Measurements from ENCODE around the gene DNAH3. TPM values are rescaled to one million over a fixed set of nuclear protein-coding genes. Genes with fewer than 3 reads are reported as not detected.

Gene DNAH3
- total RNA-seq, 2 donors from 2014 or later: 0.40 to 0.82 TPM

- Histone ChIP-seq H3K9me3 (ENCODE audit: control insufficient read depth, low read length) (no peaks in the 10 kb centered on the region), H3K36me3 (ENCODE audit: control insufficient read depth, insufficient read depth, low read length) (no peaks in the 10 kb centered on the region), H3K27me3 (ENCODE audit: control insufficient read depth, insufficient read depth, low read length, poor library complexity, severe bottlenecking) (no peaks in the 10 kb centered on the region), H3K4me1 (ENCODE audit: control insufficient read depth, insufficient read depth, low read length) (no peaks in the 10 kb centered on the region), H3K27ac (ENCODE audit: low read depth, low read length) (no peak overlapping the region), H3K4me3 (ENCODE audit: low read length) (no peak overlapping the region), H3K9ac (ENCODE audit: extremely low read depth, low read length, poor library complexity, severe bottlenecking) (no peak overlapping the region)
- TF ChIP-seq CTCF (conservative IDR thresholded peaks at IDR 0.05): no peak
- WGBS, 2 experiments (ENCODE audit: insufficient coverage in 1 of 2, insufficient read length in 1 of 2): 94% methylated on average over 3 to 4 of the region's 4 CpGs
- no peaks in the 10 kb centered on the region for H3K27me3 Mint-ChIP-seq (ENCODE audit: insufficient read depth)
- peaks cover 3% of the 10 kb centered on the region for H3K36me3 Mint-ChIP-seq (ENCODE audit: low read depth)
- H3K4me1 Mint-ChIP-seq: peaks cover 12% of the 10 kb centered on the region
- H3K9me3 Mint-ChIP-seq: no peaks in the 10 kb centered on the region
- H3K4me3 Mint-ChIP-seq: no peak overlapping the region
- H3K27ac Mint-ChIP-seq: no peak overlapping the region
- no peak for DNase-seq
Observed at GRCh38 chr16:20906341-20907255, 244.0 kb downstream of the DNAH3 start.

- 76 to 90% methylated on average over 2 of the region's 3 CpGs for WGBS, 2 experiments (ENCODE audit: insufficient coverage in 1 of 2, insufficient read length in 1 of 2)
- Histone ChIP-seq H3K27me3 (ENCODE audit: control insufficient read depth, insufficient read depth, low read length, poor library complexity, severe bottlenecking) (no peaks in the 10 kb centered on the region), H3K4me1 (ENCODE audit: control insufficient read depth, insufficient read depth, low read length) (no peaks in the 10 kb centered on the region), H3K27ac (ENCODE audit: low read depth, low read length) (no peak overlapping the region), H3K9me3 (ENCODE audit: control insufficient read depth, low read length) (no peaks in the 10 kb centered on the region), H3K9ac (ENCODE audit: extremely low read depth, low read length, poor library complexity, severe bottlenecking) (no peak overlapping the region), H3K4me3 (ENCODE audit: low read length) (no peak overlapping the region), H3K36me3 (ENCODE audit: control insufficient read depth, insufficient read depth, low read length) (no peaks in the 10 kb centered on the region)
- Mint-ChIP-seq H3K36me3 (ENCODE audit: low read depth) (peaks cover 3% of the 10 kb centered on the region), H3K4me3 (no peak overlapping the region), H3K4me1 (peaks cover 15% of the 10 kb centered on the region), H3K27me3 (ENCODE audit: insufficient read depth) (no peaks in the 10 kb centered on the region), H3K9me3 (no peaks in the 10 kb centered on the region), H3K27ac (no peak overlapping the region)
- no peak for DNase-seq
- TF ChIP-seq CTCF (conservative IDR thresholded peaks at IDR 0.05): no peak
Observed at GRCh38 chr16:20905576-20905975, 245.1 kb downstream of the DNAH3 start.

GRCh38 chr16:20904507-20905081 is 246.1 kb downstream of the DNAH3 start:
- Histone ChIP-seq H3K4me1 (ENCODE audit: control insufficient read depth, insufficient read depth, low read length) (no peaks in the 10 kb centered on the region), H3K27me3 (ENCODE audit: control insufficient read depth, insufficient read depth, low read length, poor library complexity, severe bottlenecking) (no peaks in the 10 kb centered on the region), H3K9me3 (ENCODE audit: control insufficient read depth, low read length) (no peaks in the 10 kb centered on the region), H3K27ac (ENCODE audit: low read depth, low read length) (no peak overlapping the region), H3K36me3 (ENCODE audit: control insufficient read depth, insufficient read depth, low read length) (no peaks in the 10 kb centered on the region), H3K9ac (ENCODE audit: extremely low read depth, low read length, poor library complexity, severe bottlenecking) (no peak overlapping the region), H3K4me3 (ENCODE audit: low read length) (no peak overlapping the region)
- Mint-ChIP-seq H3K27ac (no peak overlapping the region), H3K27me3 (ENCODE audit: insufficient read depth) (no peaks in the 10 kb centered on the region), H3K4me3 (no peak overlapping the region), H3K36me3 (ENCODE audit: low read depth) (peaks cover 3% of the 10 kb centered on the region), H3K9me3 (no peaks in the 10 kb centered on the region), H3K4me1 (peaks cover 15% of the 10 kb centered on the region)
- WGBS, 2 experiments (ENCODE audit: insufficient coverage in 1 of 2, insufficient read length in 1 of 2): 93% methylated on average over 2 of the region's 3 CpGs; no CpG with 5 or more reads in 1 of the 2 experiments
- no peak for DNase-seq
- TF ChIP-seq CTCF (conservative IDR thresholded peaks at IDR 0.05): no peak

All from endodermal cell (in vitro differentiated cells).